Nephron (organoid): ENCODE measurements around the gene CD24.

ENCODE experiments used
- H3K27ac Mint-ChIP-seq, 3 experiments: 2 replicates each; pipeline ENCODE4 v1.8.0; 2020; ENCODE audit warnings: mixed read lengths in 3 of 3, mild to moderate bottlenecking in 2 of 3, moderate library complexity in 1 of 3
- H3K27me3 Mint-ChIP-seq: 2 replicates; pipeline ENCODE4 v1.8.0; 2021; ENCODE audit warnings: low read depth, mild to moderate bottlenecking, moderate library complexity, mixed read lengths
- H3K36me3 Mint-ChIP-seq: 2 replicates; pipeline ENCODE4 v1.8.0; 2020; ENCODE audit warnings: low read depth, mixed read lengths
- H3K4me1 Mint-ChIP-seq: 2 replicates; pipeline ENCODE4 v1.8.0; 2020; ENCODE audit warnings: mixed read lengths
- H3K4me3 Mint-ChIP-seq, 3 experiments: 2 replicates each; pipeline ENCODE4 v1.8.0; 2020; ENCODE audit warnings: mild to moderate bottlenecking in 3 of 3, mixed read lengths in 3 of 3, moderate library complexity in 2 of 3
- H3K9me3 Mint-ChIP-seq: 2 replicates; pipeline ENCODE4 v1.8.0; 2020; ENCODE audit warnings: mixed read lengths
- TF ChIP-seq, protein P1 (sequence below), 3 experiments: fragments of 200-600 bp; sonication (generic); IDR thresholded peaks; one replicate each; pipeline ENCODE4 v1.5.0; 2021; ENCODE audit warnings: antibody characterized with exemption in 3 of 3; ENCODE audit not compliant: unreplicated experiment in 3 of 3

The CD24 gene

DNA sequence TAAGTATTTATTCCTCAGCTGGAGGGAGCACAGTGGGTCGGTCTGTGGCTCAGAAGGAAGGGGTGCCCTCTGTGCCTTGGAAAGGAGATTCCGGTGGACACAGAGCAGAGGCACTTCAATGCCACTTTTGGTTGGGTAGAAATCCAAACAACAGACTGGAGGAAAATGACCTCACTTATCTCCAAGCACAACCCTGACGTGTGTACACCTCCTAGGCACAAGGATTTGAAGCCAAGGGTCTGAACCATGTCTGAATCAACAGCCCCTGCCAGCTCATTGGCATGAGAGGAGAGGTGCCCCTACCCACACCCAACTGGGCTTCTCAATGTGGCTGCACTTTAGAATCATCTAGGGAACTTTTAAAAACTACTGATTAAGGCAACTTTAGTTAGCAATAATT is 13.4 kb downstream of the CD24 start:
- H3K27me3 Mint-ChIP-seq: no peaks in the 10 kb centered on the region
- peaks cover 3% of the 10 kb centered on the region for H3K9me3 Mint-ChIP-seq
- H3K4me1 Mint-ChIP-seq: no peaks in the 10 kb centered on the region
- no peak overlapping the region for H3K4me3 Mint-ChIP-seq
- no peak overlapping the region for H3K27ac Mint-ChIP-seq
- TF ChIP-seq, protein P1, sequence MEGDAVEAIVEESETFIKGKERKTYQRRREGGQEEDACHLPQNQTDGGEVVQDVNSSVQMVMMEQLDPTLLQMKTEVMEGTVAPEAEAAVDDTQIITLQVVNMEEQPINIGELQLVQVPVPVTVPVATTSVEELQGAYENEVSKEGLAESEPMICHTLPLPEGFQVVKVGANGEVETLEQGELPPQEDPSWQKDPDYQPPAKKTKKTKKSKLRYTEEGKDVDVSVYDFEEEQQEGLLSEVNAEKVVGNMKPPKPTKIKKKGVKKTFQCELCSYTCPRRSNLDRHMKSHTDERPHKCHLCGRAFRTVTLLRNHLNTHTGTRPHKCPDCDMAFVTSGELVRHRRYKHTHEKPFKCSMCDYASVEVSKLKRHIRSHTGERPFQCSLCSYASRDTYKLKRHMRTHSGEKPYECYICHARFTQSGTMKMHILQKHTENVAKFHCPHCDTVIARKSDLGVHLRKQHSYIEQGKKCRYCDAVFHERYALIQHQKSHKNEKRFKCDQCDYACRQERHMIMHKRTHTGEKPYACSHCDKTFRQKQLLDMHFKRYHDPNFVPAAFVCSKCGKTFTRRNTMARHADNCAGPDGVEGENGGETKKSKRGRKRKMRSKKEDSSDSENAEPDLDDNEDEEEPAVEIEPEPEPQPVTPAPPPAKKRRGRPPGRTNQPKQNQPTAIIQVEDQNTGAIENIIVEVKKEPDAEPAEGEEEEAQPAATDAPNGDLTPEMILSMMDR (IDR thresholded peaks at IDR 0.05; ENCODE audit: unreplicated experiment in 3 of 3): no peak
- H3K36me3 Mint-ChIP-seq: no peaks in the 10 kb centered on the region

DNA sequence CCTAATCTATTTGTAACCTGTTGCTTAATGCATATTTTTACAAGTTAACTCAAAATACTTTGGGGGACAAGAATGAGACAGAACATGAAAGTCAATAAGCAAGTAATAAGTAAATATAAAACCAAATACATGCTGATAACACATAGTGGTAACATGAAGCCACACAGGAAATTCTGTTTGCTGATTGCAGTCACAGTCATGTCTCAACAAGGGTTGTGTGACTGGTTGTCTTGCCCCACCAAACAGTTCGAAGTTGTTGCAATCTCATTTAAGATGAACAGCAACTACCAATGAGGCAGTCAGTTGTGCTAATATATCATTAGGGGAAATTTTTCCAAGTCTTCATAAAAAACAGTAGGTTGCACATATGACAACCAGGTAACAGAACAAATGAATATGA is 14.5 kb downstream of the CD24 start:
- Mint-ChIP-seq H3K4me1 (no peaks in the 10 kb centered on the region), H3K27ac (no peak overlapping the region), H3K4me3 (no peak overlapping the region), H3K9me3 (peaks cover 3% of the 10 kb centered on the region), H3K27me3 (no peaks in the 10 kb centered on the region), H3K36me3 (no peaks in the 10 kb centered on the region)
- TF ChIP-seq, protein P1 (IDR thresholded peaks at IDR 0.05; ENCODE audit: unreplicated experiment in 3 of 3): no peak

DNA sequence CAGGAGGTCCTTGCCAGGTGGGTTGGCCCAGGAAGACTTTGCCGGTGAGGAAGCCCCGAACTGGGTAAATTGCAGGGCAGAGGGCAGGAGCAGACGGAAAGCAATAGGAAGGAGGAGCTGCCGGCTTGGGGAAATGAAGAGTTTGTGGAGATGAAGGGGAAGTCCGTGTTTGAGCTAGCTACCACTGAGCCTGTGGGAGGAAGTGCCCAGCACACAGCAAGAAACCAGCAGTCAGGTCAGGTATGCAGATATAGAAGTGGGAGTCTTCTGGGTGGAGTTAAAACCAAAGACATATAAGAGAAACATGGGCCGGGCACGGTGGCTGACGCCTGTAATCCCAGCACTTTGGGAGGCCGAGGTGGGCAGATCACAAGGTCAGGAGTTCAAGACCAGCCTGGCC is 34.7 kb downstream of the CD24 start:
- Mint-ChIP-seq H3K4me3 (no peak overlapping the region), H3K9me3 (no peaks in the 10 kb centered on the region), H3K4me1 (no peaks in the 10 kb centered on the region), H3K27ac (no peak overlapping the region), H3K36me3 (no peaks in the 10 kb centered on the region), H3K27me3 (peaks cover under 1% of the 10 kb centered on the region)
- TF ChIP-seq, protein P1 (IDR thresholded peaks at IDR 0.05; ENCODE audit: unreplicated experiment in 3 of 3): no peak

DNA sequence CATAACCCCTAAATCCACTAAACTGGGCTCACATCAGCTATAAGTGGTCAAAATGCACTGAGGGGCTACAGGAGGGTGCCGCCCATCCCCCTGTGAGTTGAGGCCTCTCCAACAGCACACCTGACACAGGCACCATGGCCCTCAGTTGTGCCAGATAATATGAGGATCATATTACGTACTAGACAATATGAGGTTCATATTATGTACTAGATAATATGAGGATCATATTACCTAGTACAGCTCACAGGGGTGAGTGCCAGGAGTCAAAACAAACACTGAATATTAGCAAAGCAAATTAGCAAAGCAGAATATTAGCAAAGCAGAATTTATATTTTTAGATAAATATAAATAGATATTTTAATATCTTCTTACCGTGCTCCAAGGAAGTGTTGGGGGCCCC is 35.3 kb downstream of the CD24 start:
- Mint-ChIP-seq H3K4me1 (no peaks in the 10 kb centered on the region), H3K27me3 (peaks cover 3% of the 10 kb centered on the region), H3K36me3 (no peaks in the 10 kb centered on the region), H3K9me3 (no peaks in the 10 kb centered on the region), H3K4me3 (no peak overlapping the region), H3K27ac (no peak overlapping the region)
- TF ChIP-seq, protein P1 (IDR thresholded peaks at IDR 0.05; ENCODE audit: unreplicated experiment in 3 of 3): no peak

DNA sequence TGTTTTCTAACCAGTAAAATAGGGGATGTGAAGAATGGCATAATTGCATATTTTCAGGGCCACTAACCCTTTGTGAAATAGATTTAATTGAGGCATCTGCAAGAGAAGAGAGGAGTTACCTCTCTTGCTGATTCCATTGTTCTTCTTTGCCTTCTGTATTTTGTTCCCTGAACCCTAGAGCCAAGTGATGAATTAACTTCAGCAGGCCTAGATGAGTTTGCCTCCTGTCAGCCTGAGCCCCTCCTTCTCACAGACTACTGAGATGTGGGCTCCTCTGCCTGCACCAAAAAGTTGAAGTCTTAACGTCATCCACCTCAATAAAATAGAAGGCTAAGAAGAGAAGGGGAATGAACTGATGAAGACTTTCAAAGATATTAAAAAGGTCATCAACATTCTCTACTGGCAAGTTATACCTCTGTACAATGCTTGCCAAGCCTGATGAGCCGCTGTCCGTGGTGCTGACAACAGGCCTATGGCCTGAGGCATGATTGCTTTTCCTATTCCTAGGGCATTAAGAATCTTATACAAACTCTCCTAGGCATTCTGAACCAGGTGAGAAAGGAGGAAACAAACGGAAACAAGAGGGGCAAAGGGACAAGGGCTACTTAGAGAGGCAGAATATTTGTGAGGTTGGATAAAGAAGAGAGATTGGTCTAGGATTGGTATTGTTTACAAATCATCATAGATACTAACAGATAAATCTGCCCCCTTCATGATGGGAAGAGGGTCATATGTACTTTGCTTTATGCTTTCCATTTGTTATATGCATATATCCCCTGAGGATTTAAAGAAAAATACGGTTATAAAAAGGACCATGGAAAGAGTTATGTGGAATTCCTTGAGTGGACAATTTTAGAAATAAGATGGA is 46.8 kb downstream of the CD24 start:
- H3K36me3 Mint-ChIP-seq: no peaks in the 10 kb centered on the region
- H3K4me1 Mint-ChIP-seq: peaks cover 7% of the 10 kb centered on the region
- H3K27me3 Mint-ChIP-seq: peaks cover 7% of the 10 kb centered on the region
- no peak overlapping the region for H3K4me3 Mint-ChIP-seq
- TF ChIP-seq, protein P1 (IDR thresholded peaks at IDR 0.05; ENCODE audit: unreplicated experiment in 3 of 3): no peak
- no peak overlapping the region for H3K27ac Mint-ChIP-seq
- no peaks in the 10 kb centered on the region for H3K9me3 Mint-ChIP-seq

DNA sequence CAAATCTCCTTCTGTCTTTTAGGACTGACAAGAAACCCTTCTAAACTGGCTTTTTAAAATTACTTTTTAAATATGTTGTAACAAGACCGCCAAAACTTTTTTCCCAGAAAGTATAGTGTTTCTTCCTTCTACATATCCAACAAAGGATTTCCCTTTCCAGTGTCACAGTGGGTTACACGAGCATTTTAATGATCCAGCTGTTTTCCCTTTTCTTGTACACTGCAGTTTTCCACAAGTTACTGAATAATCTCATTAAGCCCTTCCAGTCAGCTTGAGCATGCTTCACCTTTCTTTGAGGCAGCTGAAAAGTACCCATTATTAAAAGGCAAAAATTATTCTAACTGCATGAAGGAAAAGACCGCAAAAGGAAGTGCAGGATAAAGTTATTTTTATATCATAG is 48.6 kb downstream of the CD24 start:
- peak overlapping the region in 1 of 3 experiments; percentile 40 for H3K4me3 Mint-ChIP-seq
- peaks cover 7% of the 10 kb centered on the region for H3K27me3 Mint-ChIP-seq
- peak overlapping the region; percentile 77 to 88 (median 84) for H3K27ac Mint-ChIP-seq
- no peaks in the 10 kb centered on the region for H3K9me3 Mint-ChIP-seq
- TF ChIP-seq, protein P1 (IDR thresholded peaks at IDR 0.05; ENCODE audit: unreplicated experiment in 3 of 3): no peak
- H3K4me1 Mint-ChIP-seq: peaks cover 7% of the 10 kb centered on the region
- H3K36me3 Mint-ChIP-seq: no peaks in the 10 kb centered on the region
